GM10847 (cell line): ENCODE measurements around the gene NSUN4.

Source experiments
- POLR2A ChIP-seq: IDR thresholded peaks from 2 replicates; pipeline ENCODE4 v1.6.1; 2011; ENCODE audit not compliant: insufficient read length; ENCODE audit errors: extremely low read depth

Gene NSUN4

GRCh38 chr1:46404482-46405196 lies 64.0 kb downstream of the NSUN4 start:
- TF ChIP-seq POLR2A: no peak

GRCh38 chr1:46405197-46405555 lies 64.6 kb downstream of the NSUN4 start:
- no peak for TF ChIP-seq POLR2A

- no peak for TF ChIP-seq POLR2A
Measured at GRCh38 chr1:46405724-46406123, 65.1 kb downstream of the NSUN4 start.

GRCh38 chr1:46406881-46407608 lies 66.4 kb downstream of the NSUN4 start:
- TF ChIP-seq POLR2A: no peak

- TF ChIP-seq POLR2A: no peak
Measured at GRCh38 chr1:46407636-46408035, 67.0 kb downstream of the NSUN4 start.

- no peak for TF ChIP-seq POLR2A
Measured at GRCh38 chr1:46408356-46409062, 67.9 kb downstream of the NSUN4 start.

GRCh38 chr1:46409063-46409372 lies 68.4 kb downstream of the NSUN4 start:
- TF ChIP-seq POLR2A: no peak

- TF ChIP-seq POLR2A: no peak
Measured at GRCh38 chr1:46410156-46411009, 69.8 kb downstream of the NSUN4 start.

GRCh38 chr1:46411010-46411405 lies 70.4 kb downstream of the NSUN4 start:
- no peak for TF ChIP-seq POLR2A
